ENCODE measurements around the gene DAB1. TPM values are rescaled to one million over a fixed set of nuclear protein-coding genes. Genes with fewer than 3 reads are reported as not detected.

Gene DAB1
- polyA plus RNA-seq, 12 donors = 1.7 to 8.2 (median 2.7) TPM; not detected in 1

GRCh38 chr1:57164584-57164983, 259.3 kb downstream of the DAB1 start:
- DNase-seq = no peak

DNA sequence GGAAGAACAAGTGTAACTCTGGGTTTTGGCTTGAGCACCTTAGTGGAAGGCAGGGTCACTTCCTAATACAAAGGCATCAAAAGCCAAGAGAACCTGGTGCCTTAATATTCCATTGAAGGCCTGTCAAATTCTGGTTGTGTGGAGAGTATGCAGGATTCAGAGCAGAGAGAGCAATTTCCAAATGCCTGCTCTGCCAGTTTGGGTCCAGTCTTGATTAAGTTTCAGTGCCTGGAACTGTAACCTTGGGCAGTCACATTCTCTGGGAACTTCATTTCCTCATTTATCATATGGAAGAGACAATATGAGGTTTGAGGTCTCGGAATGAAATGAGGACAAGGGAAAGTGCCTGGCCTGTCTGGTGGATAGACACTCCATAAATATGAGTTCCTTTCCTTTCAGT, 260.1 kb downstream of the DAB1 start:
- DNase-seq = no peak

DNA sequence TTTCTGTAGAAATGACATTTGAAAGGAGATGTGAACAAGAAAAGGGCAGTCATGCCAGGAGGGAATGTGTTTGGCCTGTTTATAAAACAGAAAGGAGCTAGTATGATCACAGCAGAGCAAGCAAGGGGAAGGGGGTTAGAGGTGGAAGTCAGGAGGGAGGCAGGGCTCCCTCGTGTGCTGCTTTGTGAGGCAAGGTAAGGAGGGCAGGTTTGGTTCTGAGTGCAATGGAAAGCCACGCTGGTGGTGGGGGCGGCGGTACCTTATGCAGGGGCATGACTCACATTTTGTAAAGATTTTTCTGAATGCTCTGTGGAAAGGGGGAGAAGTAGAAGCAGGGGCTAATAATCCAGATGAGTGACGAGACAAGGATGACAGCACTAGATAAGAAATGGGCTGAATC, 260.5 kb downstream of the DAB1 start:
- no peak for DNase-seq

- DNase-seq = no peak
Measured at GRCh38 chr1:57162607-57163261, 261.1 kb downstream of the DAB1 start.

DNA sequence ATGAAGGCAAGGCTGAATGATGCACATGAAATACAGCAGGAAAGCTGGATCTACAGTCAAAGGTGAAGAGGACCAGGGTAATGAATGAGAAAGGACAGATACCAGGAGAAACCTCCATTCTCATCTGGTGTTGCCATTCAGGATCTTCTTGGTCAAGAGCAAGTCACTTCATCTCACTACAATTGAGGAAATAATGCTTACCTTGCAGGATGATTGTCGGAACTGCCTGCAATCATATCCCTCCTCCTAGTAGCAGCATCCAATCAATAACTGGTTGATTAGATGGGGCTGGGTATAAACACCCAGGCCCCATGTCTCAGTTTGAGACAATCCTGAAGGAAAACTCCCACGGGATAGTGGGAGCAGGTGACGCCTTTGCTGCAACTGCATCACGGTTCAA, 263.3 kb downstream of the DAB1 start:
- DNase-seq = no peak

DNA sequence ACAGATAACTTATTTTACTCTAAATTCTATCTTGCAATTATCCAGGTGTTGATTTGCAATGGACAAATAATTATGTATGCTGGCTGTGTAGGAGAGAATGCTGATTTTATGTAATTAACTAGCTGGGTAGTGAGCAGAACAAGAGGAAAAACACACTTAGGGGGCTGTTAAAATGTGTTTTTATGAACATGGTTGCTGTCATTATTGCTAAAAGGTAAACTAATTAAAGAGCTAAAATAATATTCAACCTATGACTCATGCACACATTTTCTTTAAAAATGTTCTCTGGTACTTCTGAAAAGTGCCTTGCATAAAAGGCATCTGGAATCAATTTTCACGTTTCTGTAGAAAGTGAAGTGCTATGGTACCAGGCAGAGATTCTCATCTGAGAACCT, 265.3 kb downstream of the DAB1 start:
- no peak for DNase-seq

DNA sequence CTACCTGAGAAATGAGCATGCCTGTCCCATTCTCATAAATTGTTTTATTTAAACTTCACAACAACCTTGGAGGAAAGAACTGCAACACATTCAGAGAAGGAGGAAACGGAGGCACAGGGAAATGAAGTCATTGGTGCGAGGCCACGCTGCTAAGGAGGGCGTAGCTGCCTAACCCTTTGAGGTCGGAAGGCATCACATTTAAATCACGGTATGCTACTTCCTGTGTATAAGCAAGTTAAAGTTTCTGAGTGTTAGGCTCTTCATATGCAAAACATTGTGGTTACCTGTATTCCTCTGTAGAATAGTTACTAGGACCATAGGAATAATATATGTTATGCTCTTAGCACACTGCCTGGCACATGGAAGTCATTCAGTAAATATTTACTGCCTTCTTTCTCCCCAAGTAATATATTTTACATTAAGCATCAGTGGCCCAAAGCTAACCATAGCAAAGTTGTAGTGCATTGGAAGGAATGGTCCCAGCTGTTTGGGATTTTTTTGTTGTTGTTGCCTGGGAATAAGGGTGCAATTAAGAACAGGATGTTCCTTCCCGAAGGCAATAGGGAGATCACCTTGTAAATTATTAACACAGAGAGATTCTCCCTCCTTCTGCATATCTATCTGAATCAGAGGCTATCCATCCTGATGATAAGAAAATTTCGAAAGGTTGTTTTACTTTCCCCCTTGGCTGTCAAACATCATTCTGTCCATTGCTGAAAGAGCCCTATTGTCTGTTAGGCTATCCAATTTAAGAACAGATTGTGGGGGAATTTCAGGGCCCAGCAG, 265.8 kb downstream of the DAB1 start:
- no peak for DNase-seq

DNA sequence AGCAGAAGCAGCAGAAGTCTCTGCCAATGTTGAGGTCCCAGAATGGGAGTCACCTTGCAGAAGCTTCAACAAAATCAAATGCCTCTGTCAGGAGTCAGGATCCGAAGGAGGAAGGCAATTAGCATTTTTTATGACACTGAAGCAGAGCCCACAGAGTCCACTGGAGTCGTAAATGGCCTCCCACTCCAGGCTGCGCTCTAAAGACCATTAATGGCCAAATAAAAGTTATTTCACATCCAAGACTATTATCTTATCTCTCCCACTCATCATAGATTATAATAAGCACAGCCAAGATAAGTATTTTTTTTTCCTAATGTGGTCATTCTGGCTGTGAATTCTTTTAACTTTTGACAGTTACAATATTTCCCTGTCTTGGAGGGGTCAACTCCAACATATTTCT, 267.0 kb downstream of the DAB1 start:
- no peak for DNase-seq

DNA sequence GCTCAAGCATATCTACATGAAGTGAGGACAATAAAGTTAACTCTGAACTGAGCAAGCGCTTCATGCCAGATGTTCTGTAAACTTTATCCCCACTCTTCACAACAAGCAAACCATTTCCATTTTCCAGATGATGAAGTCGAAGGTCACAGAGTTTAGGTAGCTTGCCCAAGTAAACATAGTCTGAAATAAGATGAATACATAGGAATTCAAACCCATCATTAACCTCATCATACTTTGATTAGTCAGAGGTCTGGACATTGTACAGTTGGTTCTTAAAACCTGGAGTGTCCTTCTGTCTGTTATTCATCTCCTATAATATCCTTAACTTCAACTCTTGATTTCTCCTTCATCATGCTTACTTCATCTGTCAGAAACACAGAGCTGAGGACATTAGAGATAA, 277.8 kb downstream of the DAB1 start:
- no peak for DNase-seq

- DNase-seq = no peak
Measured at GRCh38 chr1:57142999-57143398, 280.9 kb downstream of the DAB1 start.

- no peak for DNase-seq
Measured at GRCh38 chr1:57142169-57142568, 281.7 kb downstream of the DAB1 start.

DNA sequence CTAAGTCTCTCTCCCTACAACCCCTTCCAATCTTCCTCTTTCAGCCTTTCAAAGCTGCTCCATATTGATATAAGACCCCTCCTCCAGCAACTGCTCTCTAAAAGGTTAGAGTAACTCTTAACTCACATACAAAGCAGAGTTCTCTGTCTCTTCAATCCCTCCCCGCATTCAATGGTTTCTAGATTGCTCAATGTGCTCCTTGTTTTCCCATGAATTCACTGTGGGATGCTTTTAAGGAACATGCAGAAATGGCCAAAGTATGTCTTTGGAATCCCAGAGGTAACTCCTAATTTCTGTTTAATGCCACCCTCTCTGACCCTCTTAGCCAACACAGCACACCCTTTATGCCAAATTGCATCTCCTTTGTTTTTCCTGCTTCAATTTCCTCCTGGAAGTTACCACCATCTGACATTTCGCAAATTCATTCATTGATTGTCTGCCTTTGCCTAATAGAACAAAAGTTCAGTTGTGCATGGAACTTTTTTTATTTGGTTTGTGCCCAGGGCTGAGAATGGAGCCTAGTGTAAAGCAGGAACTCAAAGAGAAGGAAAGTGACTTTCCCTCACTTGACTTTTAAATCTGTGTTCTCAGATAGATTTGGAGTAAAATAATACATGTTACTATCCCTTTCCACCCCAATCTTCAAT, 285.3 kb downstream of the DAB1 start:
- no peak for DNase-seq

- DNase-seq = no peak
Measured at GRCh38 chr1:57137980-57138379, 285.9 kb downstream of the DAB1 start.

GRCh38 chr1:57134803-57135202, 289.1 kb downstream of the DAB1 start:
- DNase-seq = no peak

DNA sequence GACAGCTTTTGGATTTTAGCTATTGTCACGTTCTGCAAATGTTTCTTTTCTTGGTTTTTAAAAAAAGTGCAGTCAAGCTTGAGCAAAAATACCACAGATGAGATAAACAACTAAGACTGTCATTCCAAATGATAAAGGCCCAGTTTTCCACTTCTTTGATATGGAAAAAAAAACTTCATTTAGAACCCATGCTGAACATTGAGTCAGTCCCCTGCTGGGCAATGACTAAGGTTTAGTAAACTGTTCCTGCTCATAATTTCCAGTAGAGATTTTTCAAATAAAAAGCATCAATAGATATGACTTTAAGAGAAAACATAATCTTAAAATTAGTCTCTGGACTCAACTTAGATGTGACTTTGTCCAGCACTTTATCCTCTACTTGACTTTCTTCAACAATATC, 290.2 kb downstream of the DAB1 start:
- DNase-seq = no peak

DNA sequence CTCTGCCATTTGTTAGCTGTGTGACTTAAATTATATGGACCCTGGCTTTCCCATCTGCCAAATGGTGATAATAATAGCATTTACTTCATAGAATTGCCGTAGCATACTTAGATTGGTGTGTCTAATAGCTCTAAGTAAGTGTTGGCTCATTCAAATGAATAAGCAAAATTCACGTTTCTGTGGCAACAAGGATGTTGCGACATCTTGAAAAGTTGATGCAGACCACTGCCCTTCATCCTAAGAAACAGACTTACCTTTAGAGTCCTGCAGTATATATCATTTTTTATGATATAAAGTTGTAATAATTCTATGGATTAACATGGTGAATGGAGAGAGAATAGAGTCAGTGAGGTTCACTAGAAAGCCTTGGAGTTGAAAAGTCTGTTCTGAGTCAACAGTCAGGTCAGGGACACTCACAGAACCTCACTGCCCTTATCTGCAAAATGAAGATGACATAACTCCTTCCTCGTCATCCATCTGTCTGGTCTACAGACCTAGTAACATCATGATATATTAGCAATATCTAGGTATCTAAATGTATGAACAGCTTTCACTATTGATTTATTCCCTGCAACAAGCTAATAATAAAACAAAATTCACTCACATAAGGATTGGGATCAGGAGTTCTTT, 290.8 kb downstream of the DAB1 start:
- DNase-seq = no peak

DNA sequence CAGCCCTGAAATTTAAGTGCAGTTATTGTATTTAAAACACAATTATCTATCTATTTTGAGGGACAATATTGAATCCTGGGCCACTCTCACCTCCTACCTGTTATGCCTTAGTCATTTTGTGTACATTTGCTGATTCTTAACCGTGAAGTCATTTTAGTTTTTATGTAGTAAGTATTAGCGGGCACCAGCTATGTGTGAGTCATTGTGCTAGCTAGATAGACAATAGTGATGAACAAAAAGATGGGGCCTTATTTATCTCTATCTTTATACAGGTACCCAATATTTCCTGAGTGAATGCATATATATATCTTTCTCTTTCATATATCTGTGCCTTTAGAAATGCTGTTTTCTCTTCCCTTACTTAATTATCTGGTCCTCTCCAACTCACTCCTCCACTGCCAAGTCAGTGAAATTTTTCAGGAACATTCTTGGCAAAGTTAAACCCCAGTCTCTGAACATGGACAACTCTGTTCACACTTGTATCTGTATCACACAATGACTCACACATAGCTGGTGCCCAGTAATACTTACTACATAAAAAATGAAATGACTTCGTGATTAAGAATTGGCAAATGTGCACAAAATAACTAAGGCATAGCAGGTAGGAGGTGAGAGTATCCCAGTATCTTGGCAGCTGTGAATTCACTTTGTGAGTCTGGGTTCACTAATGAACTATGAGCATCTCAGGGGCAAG, 292.0 kb downstream of the DAB1 start:
- no peak for DNase-seq

GRCh38 chr1:57131257-57131656, 292.6 kb downstream of the DAB1 start:
- no peak for DNase-seq

DNA sequence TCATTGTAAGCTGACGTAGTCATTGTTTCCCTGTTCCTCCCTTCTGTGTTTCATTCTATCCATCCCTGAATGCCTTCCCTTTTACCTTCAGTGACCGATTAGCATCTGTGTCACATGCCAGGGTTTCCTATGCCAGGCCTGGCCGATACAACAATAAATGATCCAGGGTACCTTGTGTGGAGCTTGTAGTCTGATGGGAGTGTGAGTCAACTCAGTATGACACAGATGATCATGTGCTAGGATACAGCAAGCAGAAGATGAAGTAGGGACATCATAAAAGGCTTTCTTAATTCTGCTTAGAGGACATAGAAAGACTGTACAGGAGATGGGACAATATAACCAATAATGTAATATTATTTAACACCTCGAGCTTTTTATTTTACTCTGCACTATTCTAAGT, 294.0 kb downstream of the DAB1 start:
- no peak for DNase-seq

DNA sequence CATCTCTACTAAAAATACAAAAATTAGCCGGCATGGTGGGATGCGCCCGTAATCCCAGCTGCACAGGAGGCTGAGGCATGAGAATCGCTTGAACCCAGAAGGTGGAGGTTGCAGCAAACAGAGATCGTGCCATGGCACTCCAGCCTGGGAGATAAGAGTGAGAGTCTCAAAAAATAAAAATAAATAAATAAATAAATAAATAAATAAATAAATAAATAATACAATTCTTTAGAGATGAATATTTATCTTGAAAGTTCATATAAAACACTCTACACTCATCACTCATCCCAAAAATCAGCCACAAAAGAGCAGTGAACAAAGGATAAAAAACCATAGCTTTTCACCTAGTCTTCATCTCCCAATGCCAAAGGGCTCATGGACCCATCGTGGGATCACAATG, 295.9 kb downstream of the DAB1 start:
- no peak for DNase-seq

DNA sequence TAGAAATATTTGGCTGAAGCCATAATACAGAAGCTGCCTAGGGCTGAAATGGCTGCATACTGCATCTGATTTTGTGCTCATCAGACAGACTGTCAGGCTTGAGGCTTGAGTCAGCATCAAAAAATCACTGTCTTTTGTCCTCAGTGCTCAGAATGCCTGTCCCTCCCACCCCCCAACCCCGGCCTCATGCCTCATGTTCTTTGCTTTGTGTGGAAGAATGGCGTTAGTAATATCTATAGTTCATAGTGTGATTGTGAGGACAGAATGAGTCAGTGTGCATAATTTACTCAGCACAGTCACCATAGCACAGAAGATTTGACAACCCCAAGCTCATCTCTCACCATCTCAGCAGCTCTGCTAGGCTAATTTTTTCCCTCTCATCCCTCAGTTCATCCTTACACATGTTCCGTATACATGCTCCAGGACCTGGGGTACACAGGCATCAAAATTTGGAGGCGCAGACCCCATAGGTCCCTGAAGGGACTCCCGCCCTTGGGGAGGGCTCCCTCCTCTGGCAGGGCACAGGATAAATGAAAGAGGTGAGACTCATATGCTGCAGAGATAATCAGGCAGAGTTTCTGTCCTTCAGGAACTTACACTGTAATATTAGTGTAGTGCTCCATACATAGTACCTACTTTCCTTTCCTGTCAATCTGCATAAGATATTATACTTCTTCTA, 299.0 kb downstream of the DAB1 start:
- DNase-seq = no peak

GRCh38 chr1:57124170-57124569, 299.7 kb downstream of the DAB1 start:
- no peak for DNase-seq

Data from muscle of arm (tissue), 12 donors.